Liver (tissue), 9 donors: Measurements from ENCODE around the gene H1-8. TPM values are rescaled to one million over a fixed set of nuclear protein-coding genes. Genes with fewer than 3 reads are reported as not detected.

ENCODE experiments used
- DNase-seq: peaks from one replicate; pipeline ENCODE4 v3.0.0-alpha.2; 2017; ENCODE audit warnings: low spot score
- H3K27ac ChIP-seq, 2 donors: one replicate each; pipeline ENCODE4 v1.7.0; 2013; ENCODE audit warnings: inconsistent platforms in 2 of 2, low read length in 2 of 2, control low read depth in 1 of 2, low read depth in 1 of 2, mild to moderate bottlenecking in 1 of 2
- H3K27me3 ChIP-seq, 4 donors: one replicate each; pipeline versions ENCODE4 v1.6.1 to v1.7.0; 2013; ENCODE audit warnings: low read length in 3 of 4, inconsistent platforms in 1 of 4, mild to moderate bottlenecking in 1 of 4, moderate library complexity in 1 of 4; ENCODE audit not compliant: control insufficient read depth in 4 of 4, insufficient read depth in 4 of 4
- H3K36me3 ChIP-seq, 4 donors: one replicate each; pipeline versions ENCODE4 v1.6.1 to v1.7.0; 2013; ENCODE audit warnings: low read length in 3 of 4, mild to moderate bottlenecking in 3 of 4, low read depth in 1 of 4, moderate library complexity in 1 of 4; ENCODE audit not compliant: control insufficient read depth in 4 of 4, insufficient read depth in 3 of 4
- H3K4me1 ChIP-seq, 4 donors: one replicate each; pipeline versions ENCODE4 v1.6.1 to v1.7.0; 2013; ENCODE audit warnings: low read length in 3 of 4, mild to moderate bottlenecking in 3 of 4, moderate library complexity in 1 of 4; ENCODE audit not compliant: control insufficient read depth in 4 of 4, insufficient read depth in 4 of 4
- H3K4me3 ChIP-seq, 3 donors: one replicate each; pipeline versions ENCODE4 v1.6.1 to v1.7.0; 2013; ENCODE audit warnings: low read length in 3 of 3, control low read depth in 1 of 3, low read depth in 1 of 3, mild to moderate bottlenecking in 1 of 3
- H3K9ac ChIP-seq, 2 donors: one replicate each; pipeline ENCODE4 v1.7.0; 2013; ENCODE audit warnings: low read length in 2 of 2, mild to moderate bottlenecking in 2 of 2, moderate library complexity in 2 of 2, control low read depth in 1 of 2, low read depth in 1 of 2
- H3K9me3 ChIP-seq, 4 donors: one replicate each; pipeline versions ENCODE4 v1.6.1 to v1.7.0; 2013; ENCODE audit warnings: low read length in 3 of 4; ENCODE audit not compliant: control insufficient read depth in 4 of 4
- EGR1 ChIP-seq, 2 donors: IDR thresholded peaks; 2 replicates each; pipeline ENCODE4 v1.6.1; 2016 to 2018; ENCODE audit warnings: antibody characterized with exemption in 2 of 2, low read depth in 2 of 2
- FOXA1 ChIP-seq: IDR thresholded peaks from 2 replicates; pipeline ENCODE4 v1.6.1; 2016; ENCODE audit warnings: antibody characterized with exemption
- GABPA ChIP-seq, 2 donors: IDR thresholded peaks in 1 of 2; conservative IDR thresholded peaks in 1 of 2; 2 replicates each; pipeline ENCODE4 v1.6.1; 2016; ENCODE audit warnings: antibody characterized with exemption in 2 of 2, mild to moderate bottlenecking in 1 of 2, moderate library complexity in 1 of 2
- HNF4G ChIP-seq: IDR thresholded peaks from 2 replicates; pipeline ENCODE4 v1.6.1; 2016; ENCODE audit warnings: antibody characterized with exemption
- JUND ChIP-seq, 2 donors: IDR thresholded peaks; 2 replicates each; pipeline ENCODE4 v1.6.1; 2016; ENCODE audit warnings: antibody characterized with exemption in 2 of 2
- NR2F2 ChIP-seq: IDR thresholded peaks from 2 replicates; pipeline ENCODE4 v1.6.1; 2016; ENCODE audit warnings: antibody characterized with exemption
- RAD21 ChIP-seq, 2 donors: IDR thresholded peaks; 2 replicates each; pipeline ENCODE4 v1.6.1; 2016; ENCODE audit warnings: antibody characterized with exemption in 2 of 2, mild to moderate bottlenecking in 2 of 2
- RXRA ChIP-seq, 2 donors: IDR thresholded peaks; 2 replicates each; pipeline ENCODE4 v1.6.1; 2017 to 2018; ENCODE audit warnings: antibody characterized with exemption in 2 of 2, mild to moderate bottlenecking in 1 of 2
- SP1 ChIP-seq: IDR thresholded peaks from 2 replicates; pipeline ENCODE4 v1.6.1; 2018; ENCODE audit warnings: antibody characterized with exemption, mild to moderate bottlenecking
- TAF1 ChIP-seq: conservative IDR thresholded peaks from 2 replicates; pipeline ENCODE4 v1.6.1; 2016; ENCODE audit warnings: antibody characterized with exemption, mild to moderate bottlenecking
- WGBS: extraction: QIAGEN DNeasy Blood & Tissue Kit; methylation state at CpG from one replicate; pipeline ENCODE4 v1.1.7; 2013; 5-methylcytosine and 5-hydroxymethylcytosine counted together
- polyA plus RNA-seq, 2 donors: library from polyadenylated mRNA; stranded (reverse) in 1 of 2; unstranded in 1 of 2; fragments of 200-250 nt in 1 of 2; fragments of >200 nt in 1 of 2; fragmentation: Nextera tagmentation in 1 of 2; extraction: Ambion mirVana in 1 of 2; gene quantifications; one replicate each; pipeline versions ENCODE4 v1.2.1 to v1.2.3, GENCODE V29; 2013 to 2015
- total RNA-seq, 2 donors: library from RNA; depleted of rRNA; stranded (reverse); fragments of >200 nt; gene quantifications; one replicate each; pipeline ENCODE4 v1.2.3, GENCODE V29; 2014
- TF ChIP-seq, protein P1 (sequence below): IDR thresholded peaks from 2 replicates; pipeline ENCODE4 v1.6.1; 2016; ENCODE audit warnings: antibody characterized with exemption
- TF ChIP-seq, protein P2 (sequence below): IDR thresholded peaks from 2 replicates; pipeline ENCODE4 v1.6.1; 2016; ENCODE audit warnings: antibody characterized with exemption
- TF ChIP-seq, protein P3 (sequence below): fragments of 150-350 bp; IDR thresholded peaks from 2 replicates; pipeline ENCODE4 v1.5.1; 2017; ENCODE audit warnings: improper control_type of control experiment, low read depth, low read length; ENCODE audit not compliant: missing input control
- TF ChIP-seq, protein P4 (sequence below): IDR thresholded peaks from 2 replicates; pipeline ENCODE4 v1.6.1; 2016; ENCODE audit warnings: antibody characterized with exemption
- TF ChIP-seq, protein P5 (sequence below): IDR thresholded peaks from 2 replicates; pipeline ENCODE4 v1.6.1; 2016; ENCODE audit warnings: antibody characterized with exemption, mild to moderate bottlenecking
- donor health status: healthy.
- donor health status: healthy.
- donor health status: healthy.
- donor health status: healthy.
- donor health status: healthy.

H1-8 gene
- total and polyA plus RNA-seq, 4 donors, result not detected

DNA sequence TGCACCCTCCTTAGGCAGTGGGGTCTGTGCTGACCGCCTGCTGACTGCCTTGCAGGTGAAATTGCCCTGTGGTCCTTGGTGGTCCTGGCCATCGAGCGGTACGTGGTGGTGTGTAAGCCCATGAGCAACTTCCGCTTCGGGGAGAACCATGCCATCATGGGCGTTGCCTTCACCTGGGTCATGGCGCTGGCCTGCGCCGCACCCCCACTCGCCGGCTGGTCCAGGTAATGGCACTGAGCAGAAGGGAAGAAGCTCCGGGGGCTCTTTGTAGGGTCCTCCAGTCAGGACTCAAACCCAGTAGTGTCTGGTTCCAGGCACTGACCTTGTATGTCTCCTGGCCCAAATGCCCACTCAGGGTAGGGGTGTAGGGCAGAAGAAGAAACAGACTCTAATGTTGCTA lies 12.2 kb upstream of the H1-8 start:
- Histone ChIP-seq H3K4me1 (no peaks in the 10 kb centered on the region), H3K27ac (no peak overlapping the region), H3K4me3 (no peak overlapping the region), H3K27me3 (no peaks in the 10 kb centered on the region), H3K9me3 (no peaks in the 10 kb centered on the region), H3K36me3 (no peaks in the 10 kb centered on the region), H3K9ac (no peak overlapping the region)
- WGBS, result 97% methylated on average over 13 of the region's 13 CpGs
- no peak for DNase-seq
- no peak for TF ChIP-seq GABPA (IDR thresholded peaks at IDR 0.05 in 1 of 2, conservative IDR thresholded peaks at IDR 0.05 in 1 of 2)
- TF ChIP-seq FOXA1, result no peak
- no peak for TF ChIP-seq HNF4G
- no peak for TF ChIP-seq TAF1
- TF ChIP-seq, protein P1, sequence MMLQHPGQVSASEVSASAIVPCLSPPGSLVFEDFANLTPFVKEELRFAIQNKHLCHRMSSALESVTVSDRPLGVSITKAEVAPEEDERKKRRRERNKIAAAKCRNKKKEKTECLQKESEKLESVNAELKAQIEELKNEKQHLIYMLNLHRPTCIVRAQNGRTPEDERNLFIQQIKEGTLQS, result no peak
- no peak for TF ChIP-seq RXRA (IDR thresholded peaks at IDR 0.05)
- TF ChIP-seq EGR1 (IDR thresholded peaks at IDR 0.05; ENCODE audit: low read depth in 2 of 2), result no peak
- TF ChIP-seq, protein P2, sequence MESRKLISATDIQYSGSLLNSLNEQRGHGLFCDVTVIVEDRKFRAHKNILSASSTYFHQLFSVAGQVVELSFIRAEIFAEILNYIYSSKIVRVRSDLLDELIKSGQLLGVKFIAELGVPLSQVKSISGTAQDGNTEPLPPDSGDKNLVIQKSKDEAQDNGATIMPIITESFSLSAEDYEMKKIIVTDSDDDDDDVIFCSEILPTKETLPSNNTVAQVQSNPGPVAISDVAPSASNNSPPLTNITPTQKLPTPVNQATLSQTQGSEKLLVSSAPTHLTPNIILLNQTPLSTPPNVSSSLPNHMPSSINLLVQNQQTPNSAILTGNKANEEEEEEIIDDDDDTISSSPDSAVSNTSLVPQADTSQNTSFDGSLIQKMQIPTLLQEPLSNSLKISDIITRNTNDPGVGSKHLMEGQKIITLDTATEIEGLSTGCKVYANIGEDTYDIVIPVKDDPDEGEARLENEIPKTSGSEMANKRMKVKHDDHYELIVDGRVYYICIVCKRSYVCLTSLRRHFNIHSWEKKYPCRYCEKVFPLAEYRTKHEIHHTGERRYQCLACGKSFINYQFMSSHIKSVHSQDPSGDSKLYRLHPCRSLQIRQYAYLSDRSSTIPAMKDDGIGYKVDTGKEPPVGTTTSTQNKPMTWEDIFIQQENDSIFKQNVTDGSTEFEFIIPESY, result no peak
- TF ChIP-seq, protein P3, sequence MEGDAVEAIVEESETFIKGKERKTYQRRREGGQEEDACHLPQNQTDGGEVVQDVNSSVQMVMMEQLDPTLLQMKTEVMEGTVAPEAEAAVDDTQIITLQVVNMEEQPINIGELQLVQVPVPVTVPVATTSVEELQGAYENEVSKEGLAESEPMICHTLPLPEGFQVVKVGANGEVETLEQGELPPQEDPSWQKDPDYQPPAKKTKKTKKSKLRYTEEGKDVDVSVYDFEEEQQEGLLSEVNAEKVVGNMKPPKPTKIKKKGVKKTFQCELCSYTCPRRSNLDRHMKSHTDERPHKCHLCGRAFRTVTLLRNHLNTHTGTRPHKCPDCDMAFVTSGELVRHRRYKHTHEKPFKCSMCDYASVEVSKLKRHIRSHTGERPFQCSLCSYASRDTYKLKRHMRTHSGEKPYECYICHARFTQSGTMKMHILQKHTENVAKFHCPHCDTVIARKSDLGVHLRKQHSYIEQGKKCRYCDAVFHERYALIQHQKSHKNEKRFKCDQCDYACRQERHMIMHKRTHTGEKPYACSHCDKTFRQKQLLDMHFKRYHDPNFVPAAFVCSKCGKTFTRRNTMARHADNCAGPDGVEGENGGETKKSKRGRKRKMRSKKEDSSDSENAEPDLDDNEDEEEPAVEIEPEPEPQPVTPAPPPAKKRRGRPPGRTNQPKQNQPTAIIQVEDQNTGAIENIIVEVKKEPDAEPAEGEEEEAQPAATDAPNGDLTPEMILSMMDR, result no peak
- no peak for TF ChIP-seq SP1

DNA sequence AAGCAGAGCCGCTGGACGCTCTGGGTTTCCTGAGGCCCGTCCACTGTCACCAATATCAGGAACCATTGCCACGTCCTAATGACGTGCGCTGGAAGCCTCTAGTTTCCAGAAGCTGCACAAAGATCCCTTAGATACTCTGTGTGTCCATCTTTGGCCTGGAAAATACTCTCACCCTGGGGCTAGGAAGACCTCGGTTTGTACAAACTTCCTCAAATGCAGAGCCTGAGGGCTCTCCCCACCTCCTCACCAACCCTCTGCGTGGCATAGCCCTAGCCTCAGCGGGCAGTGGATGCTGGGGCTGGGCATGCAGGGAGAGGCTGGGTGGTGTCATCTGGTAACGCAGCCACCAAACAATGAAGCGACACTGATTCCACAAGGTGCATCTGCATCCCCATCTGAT lies 11.3 kb upstream of the H1-8 start:
- H3K4me1 ChIP-seq, result no peaks in the 10 kb centered on the region
- TF ChIP-seq, protein P1, result no peak
- TF ChIP-seq, protein P4, sequence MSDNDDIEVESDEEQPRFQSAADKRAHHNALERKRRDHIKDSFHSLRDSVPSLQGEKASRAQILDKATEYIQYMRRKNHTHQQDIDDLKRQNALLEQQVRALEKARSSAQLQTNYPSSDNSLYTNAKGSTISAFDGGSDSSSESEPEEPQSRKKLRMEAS, result no peak
- TF ChIP-seq GABPA (IDR thresholded peaks at IDR 0.05 in 1 of 2, conservative IDR thresholded peaks at IDR 0.05 in 1 of 2), result no peak
- TF ChIP-seq HNF4G, result no peak
- no peak for TF ChIP-seq SP1
- TF ChIP-seq, protein P2, result no peak
- TF ChIP-seq, protein P5, sequence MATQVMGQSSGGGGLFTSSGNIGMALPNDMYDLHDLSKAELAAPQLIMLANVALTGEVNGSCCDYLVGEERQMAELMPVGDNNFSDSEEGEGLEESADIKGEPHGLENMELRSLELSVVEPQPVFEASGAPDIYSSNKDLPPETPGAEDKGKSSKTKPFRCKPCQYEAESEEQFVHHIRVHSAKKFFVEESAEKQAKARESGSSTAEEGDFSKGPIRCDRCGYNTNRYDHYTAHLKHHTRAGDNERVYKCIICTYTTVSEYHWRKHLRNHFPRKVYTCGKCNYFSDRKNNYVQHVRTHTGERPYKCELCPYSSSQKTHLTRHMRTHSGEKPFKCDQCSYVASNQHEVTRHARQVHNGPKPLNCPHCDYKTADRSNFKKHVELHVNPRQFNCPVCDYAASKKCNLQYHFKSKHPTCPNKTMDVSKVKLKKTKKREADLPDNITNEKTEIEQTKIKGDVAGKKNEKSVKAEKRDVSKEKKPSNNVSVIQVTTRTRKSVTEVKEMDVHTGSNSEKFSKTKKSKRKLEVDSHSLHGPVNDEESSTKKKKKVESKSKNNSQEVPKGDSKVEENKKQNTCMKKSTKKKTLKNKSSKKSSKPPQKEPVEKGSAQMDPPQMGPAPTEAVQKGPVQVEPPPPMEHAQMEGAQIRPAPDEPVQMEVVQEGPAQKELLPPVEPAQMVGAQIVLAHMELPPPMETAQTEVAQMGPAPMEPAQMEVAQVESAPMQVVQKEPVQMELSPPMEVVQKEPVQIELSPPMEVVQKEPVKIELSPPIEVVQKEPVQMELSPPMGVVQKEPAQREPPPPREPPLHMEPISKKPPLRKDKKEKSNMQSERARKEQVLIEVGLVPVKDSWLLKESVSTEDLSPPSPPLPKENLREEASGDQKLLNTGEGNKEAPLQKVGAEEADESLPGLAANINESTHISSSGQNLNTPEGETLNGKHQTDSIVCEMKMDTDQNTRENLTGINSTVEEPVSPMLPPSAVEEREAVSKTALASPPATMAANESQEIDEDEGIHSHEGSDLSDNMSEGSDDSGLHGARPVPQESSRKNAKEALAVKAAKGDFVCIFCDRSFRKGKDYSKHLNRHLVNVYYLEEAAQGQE, result no peak
- TF ChIP-seq JUND (IDR thresholded peaks at IDR 0.05), result no peak
- no peak for TF ChIP-seq RXRA (IDR thresholded peaks at IDR 0.05)
- no peak for TF ChIP-seq EGR1 (IDR thresholded peaks at IDR 0.05; ENCODE audit: low read depth in 2 of 2)
- no peak for TF ChIP-seq RAD21 (IDR thresholded peaks at IDR 0.05)
- TF ChIP-seq TAF1, result no peak
- TF ChIP-seq, protein P3, result no peak
- TF ChIP-seq NR2F2, result no peak
- no peak overlapping the region for H3K9ac ChIP-seq
- no peak overlapping the region for H3K27ac ChIP-seq
- no peak overlapping the region for H3K4me3 ChIP-seq
- no peaks in the 10 kb centered on the region for H3K36me3 ChIP-seq
- 95% methylated on average over 11 of the region's 11 CpGs for WGBS
- H3K9me3 ChIP-seq, result no peaks in the 10 kb centered on the region
- H3K27me3 ChIP-seq, result no peaks in the 10 kb centered on the region
- no peak for DNase-seq
